LHCN-M2 (cell line): ENCODE results near the gene THSD4. TPM values are rescaled to one million over a fixed set of nuclear protein-coding genes. Genes with fewer than 3 reads are reported as not detected.
A peak's percentile ranks its signal among the peaks of the same experiment; 100 is the strongest.

Experiments
- DNase-seq: peaks from one replicate; pipeline ENCODE4 v3.0.0-alpha.2; 2012; ENCODE audit warnings: low read depth
- total RNA-seq: library from RNA; depleted of rRNA; stranded (reverse); fragments of >200 nt; gene quantifications from 2 replicates; pipeline ENCODE4 v1.2.3, GENCODE V29; 2014

THSD4 gene
- total RNA-seq, 1 experiment from 2014 or later = 13.0 TPM

DNA sequence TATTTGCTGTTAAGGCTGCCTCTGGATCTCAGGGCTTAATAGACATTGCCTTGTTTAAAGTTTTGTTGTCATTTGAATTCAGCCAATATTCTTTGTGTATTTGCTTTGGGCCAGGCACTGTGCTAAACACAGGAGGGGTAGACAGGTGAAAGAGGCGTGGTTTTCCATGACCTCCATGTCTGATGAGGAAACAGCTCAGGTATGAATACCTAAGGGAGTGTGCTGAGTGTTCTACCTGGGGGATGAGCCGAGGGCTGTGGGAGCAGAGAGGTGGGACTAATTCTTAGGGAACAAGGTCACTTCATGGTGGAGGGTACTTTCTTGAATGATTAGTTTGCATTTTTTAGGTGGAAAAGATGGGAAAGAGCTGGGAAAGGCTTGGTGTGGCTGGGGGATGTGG, 108.2 kb downstream of the THSD4 start:
- no peak for DNase-seq

DNA sequence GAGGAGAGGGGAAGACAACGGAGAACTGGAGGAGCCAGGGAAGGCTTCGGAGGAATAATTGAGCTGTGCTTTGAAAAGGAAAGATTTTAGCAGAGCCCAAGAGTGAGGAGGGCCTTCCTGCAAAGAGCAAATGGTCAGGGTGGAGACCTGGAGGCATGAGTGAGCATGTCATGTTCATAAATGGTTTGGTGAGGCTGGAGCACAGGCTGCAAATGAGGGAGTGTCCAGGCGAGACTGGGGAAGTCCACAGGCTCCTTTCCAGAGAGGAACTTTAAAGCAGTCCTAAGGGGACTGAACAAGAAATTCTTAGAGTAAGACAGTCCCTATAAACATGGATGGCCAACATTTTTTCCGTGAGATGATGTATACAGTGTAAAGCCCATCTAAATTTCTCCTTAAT, 108.8 kb downstream of the THSD4 start:
- DNase-seq = no peak

DNA sequence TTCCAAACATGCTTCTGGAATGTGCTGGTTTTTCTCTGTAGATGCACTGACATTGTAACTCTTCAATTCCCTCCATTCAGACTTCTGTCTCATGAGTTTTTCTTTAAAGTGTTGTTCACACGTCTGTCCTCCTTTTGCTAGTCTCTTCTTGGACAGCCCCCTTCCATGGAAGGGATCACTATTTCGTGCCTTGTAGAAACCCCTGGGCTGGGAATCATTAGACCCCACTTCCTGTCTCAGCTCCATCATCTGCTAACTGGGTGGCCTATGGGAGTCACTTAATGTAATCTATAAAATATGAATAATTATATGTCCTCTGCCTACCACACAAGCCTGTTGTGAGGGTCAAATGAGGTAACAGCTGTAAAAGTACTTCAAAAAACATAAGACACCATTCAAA, 110.6 kb downstream of the THSD4 start:
- no peak for DNase-seq

DNA sequence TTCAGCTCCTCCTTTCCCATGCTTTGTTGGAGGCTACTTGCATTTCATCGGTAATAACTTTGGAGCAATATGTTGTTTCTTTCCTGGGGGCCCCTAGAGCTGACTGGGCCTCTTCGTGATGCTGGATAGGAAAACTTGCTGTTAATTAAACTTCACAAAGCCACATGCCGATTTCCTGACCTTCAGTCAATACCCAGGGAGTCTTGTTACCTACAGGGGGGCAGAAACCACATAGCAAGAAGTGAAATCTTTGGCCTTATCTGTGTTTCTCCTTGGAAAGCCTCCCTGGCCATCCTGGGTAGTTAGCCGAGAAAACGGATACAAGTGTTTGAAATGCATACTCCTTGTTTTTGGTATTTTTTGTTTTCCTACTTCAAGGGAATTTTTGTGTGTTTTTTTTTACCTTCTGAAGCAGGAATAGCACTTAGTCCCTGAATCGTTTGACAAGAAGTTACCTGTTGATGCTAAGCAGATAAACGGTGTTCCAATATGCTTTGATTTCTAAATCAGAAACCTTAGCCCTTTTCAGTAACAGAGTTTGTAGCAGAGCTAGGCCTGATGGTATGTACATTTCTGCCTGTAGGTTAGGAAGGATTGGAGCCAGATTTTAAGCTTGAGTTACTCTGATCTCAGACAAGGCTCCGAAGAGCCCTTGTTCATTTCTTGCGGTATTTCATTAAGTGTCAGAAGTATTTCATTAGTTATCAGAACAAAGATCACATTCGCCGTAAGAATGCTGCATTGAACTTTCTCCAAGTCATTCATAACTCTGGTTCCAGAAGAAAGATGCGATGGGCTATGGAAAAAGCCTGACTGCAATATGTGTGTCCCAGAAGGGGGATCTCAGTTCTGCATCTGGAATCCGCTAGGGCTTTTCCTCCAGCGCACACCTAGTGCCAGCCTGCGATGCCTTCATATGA, 111.5 kb downstream of the THSD4 start:
- no peak for DNase-seq

DNA sequence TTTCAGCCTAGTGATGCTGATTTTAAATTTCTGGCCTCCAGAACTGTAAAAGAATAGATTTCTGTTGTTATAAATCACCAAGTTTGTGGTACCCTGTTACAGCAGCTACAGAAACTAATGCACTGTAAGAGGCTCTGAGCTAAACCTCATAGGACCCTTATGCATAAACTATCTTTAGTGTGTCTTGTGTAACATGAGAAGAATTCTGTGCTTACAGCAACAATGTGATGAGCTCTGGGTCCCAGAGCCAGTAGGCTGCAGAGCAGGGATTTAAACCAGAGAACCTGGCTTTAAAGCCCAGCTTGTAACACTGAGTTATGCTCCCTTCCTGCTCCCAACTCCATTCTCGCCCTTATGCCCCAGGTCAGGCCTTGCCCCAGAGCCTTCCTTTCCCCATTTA, 113.1 kb downstream of the THSD4 start:
- DNase-seq = peak; percentile 3

DNA sequence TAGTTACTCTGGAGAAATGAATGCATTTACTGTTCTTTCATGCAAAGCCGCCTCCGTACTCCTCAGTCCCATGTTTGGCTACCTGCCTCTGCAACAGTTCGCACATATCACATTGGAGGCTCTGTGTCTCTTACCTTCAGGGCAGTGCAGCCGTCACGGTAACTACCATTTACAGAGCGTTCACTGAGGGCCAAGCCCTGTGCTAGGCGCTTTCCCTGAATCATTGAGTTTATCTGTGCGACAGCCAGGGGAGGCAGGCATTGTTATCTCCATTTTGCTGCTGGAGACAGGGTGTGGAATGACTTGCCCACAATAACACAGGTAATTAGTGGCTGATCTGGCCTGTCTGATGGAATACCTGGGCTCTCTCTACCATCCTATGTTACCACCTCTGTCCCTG, 115.0 kb downstream of the THSD4 start:
- no peak for DNase-seq

DNA sequence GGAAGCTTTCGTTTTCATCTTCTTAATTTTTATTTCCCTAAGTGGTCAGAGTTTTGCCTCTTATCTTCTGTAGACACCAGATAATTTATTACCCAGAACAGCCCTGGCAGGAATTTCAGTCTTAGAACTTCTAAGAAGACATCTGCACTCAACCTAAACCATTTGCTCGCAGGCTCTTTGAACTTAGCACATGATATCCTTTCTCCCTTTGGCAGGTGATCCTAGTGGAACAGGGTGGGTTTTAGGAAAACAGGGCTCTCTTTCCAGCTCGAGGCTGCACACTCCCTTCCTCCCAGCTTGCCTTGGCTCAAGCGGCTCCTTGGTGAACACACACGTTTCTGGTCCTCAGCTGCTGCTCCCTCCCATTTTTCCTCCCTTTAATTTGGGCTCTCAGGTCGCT, 116.5 kb downstream of the THSD4 start:
- DNase-seq = no peak

DNA sequence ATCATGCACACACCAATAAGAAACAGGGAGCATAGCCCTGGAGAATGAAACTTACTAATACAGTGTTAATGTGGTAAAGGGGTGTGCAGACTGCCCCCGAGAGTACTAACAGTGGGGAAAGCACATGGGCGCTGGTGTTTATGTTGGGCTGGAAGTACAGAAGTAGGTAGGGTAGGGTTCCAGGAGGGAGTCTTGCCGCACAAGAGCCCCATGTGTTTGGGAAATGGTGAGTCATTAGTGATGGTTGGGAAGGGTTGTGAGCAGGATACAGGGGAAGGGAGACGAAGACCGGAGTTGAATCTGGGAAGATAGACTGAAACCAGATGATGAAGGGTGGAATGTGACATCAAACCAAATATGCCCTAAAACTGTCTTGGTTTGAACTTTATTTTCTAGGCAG, 117.1 kb downstream of the THSD4 start:
- DNase-seq = no peak

DNA sequence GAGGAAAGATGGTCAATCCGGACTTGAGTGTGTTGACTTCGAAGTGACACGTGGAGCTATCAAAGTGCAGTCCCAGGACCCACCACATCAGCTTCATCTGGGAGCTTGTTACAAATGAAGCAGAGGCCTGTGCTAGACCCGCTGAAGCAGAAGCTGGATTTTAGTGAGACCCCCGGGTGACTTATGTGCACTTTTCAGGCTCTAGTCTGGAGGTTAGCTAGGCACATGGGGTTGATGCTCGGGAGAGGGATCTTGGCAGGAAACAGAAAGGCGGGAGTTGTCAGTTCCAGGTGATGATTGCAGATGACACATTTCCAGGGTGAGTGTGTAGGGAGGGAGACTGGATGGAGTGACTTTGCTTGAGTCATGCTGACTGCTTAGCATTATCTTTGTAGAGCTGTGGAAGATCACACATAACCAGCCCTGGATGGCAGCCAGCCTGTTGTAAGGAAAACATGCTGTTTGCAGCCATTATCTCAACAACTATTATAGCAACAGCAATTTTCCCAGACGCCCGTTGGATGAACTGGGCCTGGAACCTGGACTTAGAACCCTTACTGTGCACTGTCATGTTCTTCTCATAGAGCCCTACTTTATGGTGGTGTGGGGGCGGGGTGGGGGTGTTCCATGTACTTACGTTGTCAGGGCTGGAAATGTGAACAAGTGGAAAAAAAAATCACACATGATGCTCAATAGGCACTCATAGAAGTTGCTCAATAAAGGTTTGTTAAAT, 122.4 kb downstream of the THSD4 start:
- DNase-seq = peak; percentile 93

DNA sequence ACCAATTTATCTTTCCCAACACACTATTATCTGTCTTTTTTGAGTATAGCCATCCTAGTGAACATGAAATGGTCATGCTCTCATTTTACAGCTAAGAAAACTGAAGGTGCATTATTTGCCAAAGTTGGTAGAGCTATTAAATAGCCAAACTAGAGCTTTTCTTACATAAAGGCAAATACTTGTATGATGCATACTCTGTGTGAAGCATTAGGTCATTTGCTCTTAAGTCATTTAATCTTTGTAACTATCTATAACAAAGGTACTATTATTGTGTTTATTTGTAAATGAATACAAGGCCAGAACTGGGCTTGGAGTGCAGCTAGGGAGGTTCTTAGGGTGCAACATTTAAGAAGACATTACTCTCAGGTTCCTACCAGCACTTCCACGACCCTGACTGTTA, 123.7 kb downstream of the THSD4 start:
- DNase-seq = no peak

DNA sequence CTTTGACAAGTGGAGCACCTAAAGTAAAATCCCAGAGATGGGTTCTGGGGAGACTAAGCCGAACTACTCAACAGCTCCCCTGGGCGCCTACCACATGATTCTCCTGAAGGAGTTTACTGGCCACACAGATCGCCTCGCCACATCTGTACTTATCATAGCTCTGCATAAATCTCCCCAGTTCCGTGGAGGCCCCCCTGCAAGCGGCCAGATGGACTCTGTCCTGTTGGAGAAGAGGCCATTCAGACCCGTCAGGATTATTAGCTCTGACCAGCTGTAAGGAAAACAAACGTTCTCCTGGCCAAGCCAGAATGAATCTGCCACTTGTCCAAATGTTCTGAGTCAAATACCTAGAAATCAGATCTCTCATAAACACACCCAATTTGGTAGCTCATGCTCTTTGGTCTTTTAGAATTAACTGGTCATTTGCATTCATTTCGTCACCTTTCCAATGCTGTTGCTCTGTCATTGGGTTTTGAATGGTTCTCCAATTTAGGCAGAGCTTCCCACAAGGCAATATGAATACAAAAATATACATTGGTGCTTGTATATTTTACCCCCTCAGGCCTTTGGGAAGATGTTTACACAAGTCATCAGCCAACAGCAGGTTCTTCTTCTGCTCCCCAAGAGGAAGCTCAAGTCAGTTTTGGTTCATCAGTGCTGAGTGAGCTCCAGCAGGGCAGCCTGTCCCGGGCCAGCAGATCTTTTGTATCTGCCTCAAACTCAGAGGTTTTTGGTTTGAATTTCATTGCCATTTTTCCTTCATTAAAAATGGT, 124.5 kb downstream of the THSD4 start:
- DNase-seq = no peak

DNA sequence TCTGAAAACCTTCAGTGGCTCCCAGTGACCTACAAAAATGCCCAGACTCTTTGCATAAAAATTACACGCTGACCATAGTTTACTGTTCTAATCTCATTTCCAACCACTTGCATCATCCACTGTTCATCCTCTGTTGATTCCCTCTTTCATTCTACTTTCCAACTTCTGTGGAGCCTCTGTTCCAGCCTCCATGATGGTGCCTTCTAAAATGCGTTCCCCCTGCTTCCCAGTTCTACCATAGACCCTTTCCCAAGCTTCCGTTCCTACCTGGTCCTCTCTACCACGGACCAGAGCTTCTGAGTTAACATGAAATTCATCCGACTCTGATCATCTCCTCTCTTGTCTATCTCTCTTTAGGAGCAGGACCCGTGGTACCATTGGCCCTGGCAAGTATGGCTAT, 127.0 kb downstream of the THSD4 start:
- DNase-seq = no peak

DNA sequence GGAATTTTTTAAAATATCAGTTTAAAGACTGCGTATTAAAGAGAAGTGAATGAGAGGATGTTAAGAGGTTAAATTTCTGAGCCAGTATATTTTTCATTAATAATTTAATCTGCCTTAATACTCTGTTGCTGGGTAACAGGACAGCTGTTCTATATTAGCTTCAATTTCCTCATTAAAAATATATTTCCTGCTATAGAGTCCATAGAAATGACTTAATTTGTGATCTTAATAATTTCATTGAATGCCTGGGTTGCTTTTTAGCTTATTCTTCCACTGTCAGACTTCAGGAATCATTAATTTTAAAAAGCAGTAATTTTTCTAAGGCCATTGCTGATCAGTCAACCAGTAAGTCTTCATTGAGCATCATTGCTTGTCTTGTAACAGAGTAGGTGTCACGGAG, 129.0 kb downstream of the THSD4 start:
- DNase-seq = no peak

DNA sequence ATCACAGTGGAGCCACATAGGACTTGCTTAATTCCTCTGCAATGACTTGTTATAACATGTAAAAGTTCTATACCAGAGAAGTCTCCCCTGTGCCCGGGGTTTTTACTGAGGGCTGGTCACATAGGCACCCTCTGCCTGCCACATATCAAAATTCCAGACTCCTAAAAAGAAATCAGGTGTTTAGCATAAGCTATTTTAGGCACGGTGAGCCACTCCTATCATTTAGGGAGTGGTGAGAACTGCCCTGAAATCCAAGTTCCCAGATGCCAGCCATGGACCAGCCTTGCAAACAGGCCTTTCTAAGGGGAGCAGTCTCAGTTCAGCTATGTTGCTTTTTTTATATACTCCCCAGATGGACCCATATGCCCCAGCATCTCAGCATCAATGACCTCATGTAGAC, 130.3 kb downstream of the THSD4 start:
- DNase-seq = no peak

DNA sequence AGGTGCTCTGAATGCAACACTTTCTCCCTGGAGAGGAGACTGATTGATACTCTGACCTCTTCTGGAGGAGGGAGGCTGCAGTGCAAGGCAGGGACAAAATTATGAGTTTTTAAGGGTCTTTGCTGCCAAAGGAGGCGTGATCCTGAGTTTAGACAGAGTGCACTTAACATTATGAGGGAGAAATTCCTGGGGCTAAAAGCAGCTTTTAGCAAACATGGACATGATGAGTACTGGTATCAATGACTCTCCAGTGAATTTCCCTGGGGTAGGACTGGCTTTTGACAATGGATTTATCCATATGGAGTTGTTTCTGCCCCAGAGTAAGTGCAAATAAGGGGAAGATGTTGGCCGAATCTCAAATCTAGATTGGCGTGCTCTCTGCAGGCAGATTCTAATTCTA, 133.1 kb downstream of the THSD4 start:
- no peak for DNase-seq

DNA sequence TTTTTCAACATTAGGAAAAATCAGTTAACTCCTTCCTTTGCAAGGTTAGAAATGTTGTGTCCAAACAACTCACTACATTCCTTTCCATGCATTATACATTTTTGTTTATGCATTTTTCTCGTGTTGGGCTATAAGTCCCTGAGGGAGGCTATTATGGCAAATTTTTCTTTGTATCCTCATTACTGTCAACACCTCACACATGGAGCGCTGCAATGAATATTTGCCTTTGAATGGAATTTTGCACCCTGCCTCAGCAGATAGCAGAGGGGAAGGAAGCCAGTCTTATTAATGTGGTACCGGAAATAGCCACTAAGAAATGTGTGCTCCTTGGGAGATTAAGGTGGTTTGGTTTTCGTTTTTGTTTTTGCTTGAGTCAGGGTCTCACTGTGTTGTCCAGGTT, 134.7 kb downstream of the THSD4 start:
- DNase-seq = no peak

DNA sequence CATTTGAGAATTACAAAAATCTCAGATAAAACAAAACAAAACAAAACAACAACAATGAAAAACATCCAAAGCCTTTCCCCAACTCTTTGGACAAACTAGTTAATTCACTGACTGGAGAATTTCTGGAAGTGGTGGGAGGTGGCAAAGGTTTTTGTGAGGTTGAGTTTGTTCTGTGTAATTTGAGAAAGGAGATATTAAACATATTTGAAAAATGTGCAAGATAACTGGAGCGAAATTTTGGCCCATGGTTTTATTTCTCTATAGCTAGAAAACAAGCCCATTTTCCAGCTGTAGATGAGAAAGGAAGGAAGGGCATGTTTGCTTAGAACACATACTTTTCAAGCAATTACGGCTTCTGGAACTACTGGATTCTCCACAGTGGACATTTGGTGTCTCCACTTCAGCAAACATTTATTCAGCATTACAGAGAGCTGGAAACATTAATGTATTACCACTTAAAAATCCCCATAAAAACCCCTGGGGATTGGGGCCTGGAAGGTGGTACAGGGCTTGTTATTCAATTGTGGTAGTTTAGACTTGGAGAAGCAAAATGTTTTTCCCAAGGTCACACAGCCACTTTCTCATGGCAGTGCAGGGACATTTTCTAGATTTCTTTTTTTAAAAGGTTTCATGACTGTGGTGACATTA, 135.8 kb downstream of the THSD4 start:
- no peak for DNase-seq

DNA sequence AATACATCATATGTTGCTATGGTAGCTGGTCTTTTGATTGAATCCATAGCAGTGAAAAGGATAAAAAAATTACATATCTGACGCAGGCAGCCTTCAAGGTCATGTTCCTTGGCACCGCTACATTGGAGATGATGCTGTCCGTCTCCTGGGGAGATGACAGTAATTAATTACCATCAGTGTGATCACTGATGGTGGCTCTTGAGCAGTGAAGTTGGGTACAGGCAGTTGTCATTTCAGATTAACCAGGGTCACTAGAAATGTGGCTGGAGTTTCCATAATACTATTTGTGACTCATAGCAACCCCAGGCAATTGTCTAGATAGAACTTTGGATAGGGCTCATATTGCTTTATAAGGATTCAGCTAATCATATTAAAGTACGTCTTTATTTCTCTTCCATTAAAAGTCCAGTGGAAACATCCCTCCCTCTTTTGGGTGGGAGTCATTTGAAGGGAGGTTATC, 136.3 kb downstream of the THSD4 start:
- DNase-seq = no peak

DNA sequence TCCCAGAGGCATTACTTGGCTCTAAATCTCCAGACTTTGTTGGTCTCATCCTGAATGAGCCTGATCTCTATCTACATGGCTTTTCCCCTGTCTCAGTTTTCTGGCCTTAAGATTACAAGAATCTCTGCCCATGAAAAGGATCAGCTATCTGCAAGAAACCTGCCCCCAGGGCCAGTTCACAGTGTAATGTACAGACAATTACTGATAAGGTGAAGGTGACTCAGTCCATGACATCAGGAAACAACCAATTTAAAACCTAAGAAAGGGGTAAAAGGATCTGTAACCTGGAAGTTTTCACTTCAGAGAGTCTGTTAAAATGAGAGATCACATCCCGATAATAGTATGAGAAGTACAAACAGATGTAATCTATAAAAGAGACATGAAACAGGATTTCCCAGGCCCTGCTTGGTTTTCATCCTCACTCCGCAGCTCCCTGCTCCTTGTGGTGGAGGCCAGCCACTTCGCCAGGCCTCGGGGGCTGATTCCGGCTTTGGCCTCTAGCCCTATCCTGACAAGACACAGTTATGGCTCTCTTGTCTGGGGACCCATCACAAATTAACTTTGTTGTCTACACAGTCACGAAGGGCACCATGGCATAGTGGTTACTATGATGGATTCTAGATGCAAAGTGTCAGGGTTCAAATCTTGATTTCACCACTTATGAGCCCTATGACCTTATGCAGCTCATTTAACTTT, 136.9 kb downstream of the THSD4 start:
- DNase-seq = no peak

DNA sequence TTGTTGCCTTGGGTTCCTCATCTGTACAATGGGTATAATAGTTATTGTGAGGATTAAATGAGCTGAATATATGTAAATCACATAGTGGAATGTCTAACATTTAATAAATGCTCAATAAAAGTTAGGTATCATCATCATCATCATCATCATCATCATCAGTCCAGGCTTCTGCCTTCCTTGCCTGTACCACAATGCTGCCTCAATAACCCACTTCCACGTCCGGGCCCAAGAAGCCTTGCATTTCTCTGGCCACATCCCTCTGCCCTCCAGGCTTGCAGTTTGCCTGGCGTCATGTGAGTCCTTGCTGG, 137.4 kb downstream of the THSD4 start:
- no peak for DNase-seq

DNA sequence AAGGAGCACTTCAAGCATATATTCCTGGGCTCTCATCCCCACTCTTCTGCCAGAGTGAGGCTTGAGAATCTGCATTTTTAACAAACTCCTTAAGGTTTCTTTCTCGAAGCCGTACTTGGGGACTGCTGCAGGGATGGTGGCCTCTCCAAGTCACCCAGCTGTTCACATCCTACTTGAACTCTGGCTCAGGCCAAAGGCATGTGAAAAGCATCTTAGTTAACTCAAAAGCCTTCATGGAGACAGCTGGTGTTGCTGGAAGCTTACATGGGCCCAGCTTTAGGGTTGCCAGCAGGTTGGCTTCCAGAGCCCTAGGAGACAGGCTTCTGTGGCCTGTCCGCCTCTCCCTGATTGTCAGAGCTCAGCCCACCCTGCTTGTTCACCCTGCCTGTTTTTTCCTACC, 139.2 kb downstream of the THSD4 start:
- peak; percentile 39 for DNase-seq
